Measurements from ENCODE around the gene SMIM10.
"Not testable (repeated sequence)": the region's sequence is repeated elsewhere in the genome, so short reads cannot be mapped to it uniquely, and the experiment has no call there.

Gene SMIM10

DNA sequence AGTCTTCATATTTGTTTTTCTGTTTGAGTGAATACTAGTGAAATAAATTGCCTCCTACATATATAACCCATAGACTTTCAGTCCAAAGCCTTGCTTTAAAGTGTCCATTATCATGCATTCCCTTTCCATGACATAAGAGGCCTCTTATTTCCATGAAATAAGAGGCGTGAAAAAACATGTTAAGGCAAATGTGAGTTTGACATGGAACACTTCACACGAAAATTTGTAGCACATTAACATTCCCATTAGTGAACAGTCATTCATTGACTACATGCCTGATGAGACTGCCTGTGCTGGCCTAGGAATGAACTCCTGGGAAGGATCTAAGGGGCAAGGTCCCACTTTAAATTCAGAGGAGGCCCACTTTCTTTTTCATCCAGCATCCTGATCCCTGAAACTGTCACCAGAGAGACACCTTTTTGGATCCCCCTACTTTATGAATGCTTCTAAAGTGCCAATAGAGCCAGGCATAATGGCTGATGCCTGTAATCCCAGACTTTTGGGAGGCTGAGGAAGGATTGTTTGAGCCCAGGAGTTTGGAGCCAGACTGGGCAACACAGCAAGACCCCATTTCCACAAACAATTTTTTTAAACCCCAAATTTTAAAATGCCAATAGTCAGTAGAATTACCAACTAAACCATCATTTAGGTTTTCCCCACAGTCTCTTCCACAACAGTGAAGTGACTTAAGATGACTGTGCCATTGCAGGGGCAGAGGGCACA lies 24.9 kb downstream of the SMIM10 start:
- DNase-seq, result no peak

GRCh38 chrX:135019890-135020289 lies 29.1 kb downstream of the SMIM10 start:
- not testable (repeated sequence) for DNase-seq

DNA sequence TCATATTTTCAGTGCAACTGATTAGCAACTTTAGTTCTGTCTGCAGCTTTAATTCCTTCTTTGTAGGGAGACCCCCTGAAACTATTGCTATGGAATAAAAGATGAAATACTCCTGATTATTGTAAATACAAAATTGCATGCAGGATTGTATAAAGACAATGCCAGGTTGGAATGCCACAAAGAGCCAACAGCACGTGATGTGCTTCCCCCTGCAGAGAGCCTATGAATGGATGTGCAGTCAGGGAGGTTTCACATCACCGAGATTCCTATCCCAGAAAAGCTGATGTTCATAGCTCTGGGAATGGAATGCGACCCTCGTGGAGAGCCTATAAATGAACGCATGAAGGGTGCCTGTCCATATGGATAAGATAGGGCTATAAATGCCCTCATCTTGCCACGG lies 33.0 kb downstream of the SMIM10 start:
- not testable (repeated sequence) for DNase-seq

- DNase-seq, result no peak
These were observed 33.7 kb downstream of the SMIM10 start for GRCh38 chrX:135024526-135024925.

GRCh38 chrX:135030207-135030963 lies 39.6 kb downstream of the SMIM10 start:
- not testable (repeated sequence) for DNase-seq

GRCh38 chrX:135041149-135042123 lies 50.6 kb downstream of the SMIM10 start:
- not testable (repeated sequence) for DNase-seq
